Measurements from ENCODE around the gene L1CAM. TPM values are rescaled to one million over a fixed set of nuclear protein-coding genes. Genes with fewer than 3 reads are reported as not detected.

L1CAM gene
- total RNA-seq, 8 experiments from 2014 or later, result 0.87 to 147 (median 96.4) TPM

- Histone ChIP-seq H3K4me1 (replicated peaks in 1 of 2) (peaks cover 25 to 27% of the 10 kb centered on the region in 2 donors), H3K4me3 (no peak overlapping the region), H3K27ac (no peak overlapping the region)
- in situ Hi-C loops (cut with MboI; ENCODE audit: low pct_unique_long_range_greater_than_20kb in 2 of 9, low sequenced_read_pairs in 9 of 9, unreplicated experiment in 9 of 9), result no loop called here
- WGBS, 10 experiments, result 53 to 60% methylated on average over 2 to 3 of the region's 32 CpGs; no CpG with 5 or more reads in 8 of the 10 experiments
- no peak for ATAC-seq (replicated peaks in 6 of 8)
Observed at GRCh38 chrX:153905481-153906095, 19.6 kb upstream of the L1CAM start.

GRCh38 chrX:153903991-153904957 lies 18.3 kb upstream of the L1CAM start, which contains the start of gene AVPR2:
AVPR2 (plus strand) TSS chrX:153904673; CDS start chrX:153905146, 473 bp downstream.
- no peak within 1 kb of the TSS for H3K27ac ChIP-seq
- no CpG with 5 or more reads among the region's 26 CpGs for WGBS, 10 experiments
- no peak within 1 kb of the TSS for H3K4me3 ChIP-seq
- peaks cover 23 to 27% of the 10 kb centered on the region in 2 donors for H3K4me1 ChIP-seq (replicated peaks in 1 of 2)
- no peak for ATAC-seq (replicated peaks in 6 of 8)
- in situ Hi-C loops (cut with MboI; ENCODE audit: low pct_unique_long_range_greater_than_20kb in 2 of 9, low sequenced_read_pairs in 9 of 9, unreplicated experiment in 9 of 9), result no loop called here

GRCh38 chrX:153903238-153903980 lies 17.4 kb upstream of the L1CAM start:
- Histone ChIP-seq H3K27ac (no peak overlapping the region), H3K4me3 (no peak overlapping the region), H3K4me1 (replicated peaks in 1 of 2) (peaks cover 16 to 22% of the 10 kb centered on the region in 2 donors)
- peak in 1 of 8 experiments; percentile 27 for ATAC-seq (replicated peaks in 6 of 8)
- 48 to 80% (median 56%) methylated on average over 1 to 9 of the region's 18 CpGs; no CpG with 5 or more reads in 7 of the 10 experiments for WGBS, 10 experiments
- in situ Hi-C loops (cut with MboI; ENCODE audit: low pct_unique_long_range_greater_than_20kb in 2 of 9, low sequenced_read_pairs in 9 of 9, unreplicated experiment in 9 of 9), result no loop called here

GRCh38 chrX:153902385-153902784 lies 16.4 kb upstream of the L1CAM start:
- no CpG with 5 or more reads among the region's 10 CpGs for WGBS, 10 experiments
- ATAC-seq (replicated peaks in 6 of 8), result no peak
- in situ Hi-C loops (cut with MboI; ENCODE audit: low pct_unique_long_range_greater_than_20kb in 2 of 9, low sequenced_read_pairs in 9 of 9, unreplicated experiment in 9 of 9), result no loop called here
- H3K27ac ChIP-seq, result peak overlapping the region in 1 of 2 donors; percentile 63
- H3K4me3 ChIP-seq, result no peak overlapping the region
- peaks cover 16 to 22% of the 10 kb centered on the region in 2 donors for H3K4me1 ChIP-seq (replicated peaks in 1 of 2)

- ATAC-seq (replicated peaks in 6 of 8), result peak in 5 of 8 experiments; percentile 12 to 27 (median 17)
- 30% methylated on average over 5 of the region's 8 CpGs; no CpG with 5 or more reads in 9 of the 10 experiments for WGBS, 10 experiments
- Histone ChIP-seq H3K27ac (peak overlapping the region; percentile 39 to 63), H3K4me3 (no peak overlapping the region), H3K4me1 (replicated peaks in 1 of 2) (peaks cover 16 to 22% of the 10 kb centered on the region in 2 donors)
- in situ Hi-C loops (cut with MboI; ENCODE audit: low pct_unique_long_range_greater_than_20kb in 2 of 9, low sequenced_read_pairs in 9 of 9, unreplicated experiment in 9 of 9), result no loop called here
Observed at GRCh38 chrX:153901753-153902140, 15.8 kb upstream of the L1CAM start.

- in situ Hi-C loops (cut with MboI; ENCODE audit: low pct_unique_long_range_greater_than_20kb in 2 of 9, low sequenced_read_pairs in 9 of 9, unreplicated experiment in 9 of 9), result no loop called here
- 0 to 40% (median 17%) methylated on average over 1 to 11 of the region's 26 CpGs; no CpG with 5 or more reads in 4 of the 10 experiments for WGBS, 10 experiments
Observed at GRCh38 chrX:153900831-153901752, 15.1 kb upstream of the L1CAM start.

GRCh38 chrX:153897899-153898298 lies 11.9 kb upstream of the L1CAM start:
- Histone ChIP-seq H3K27ac (no peak overlapping the region), H3K4me3 (no peak overlapping the region), H3K4me1 (replicated peaks in 1 of 2) (peaks cover 16 to 22% of the 10 kb centered on the region in 2 donors)
- no peak for ATAC-seq (replicated peaks in 6 of 8)
- in situ Hi-C loops (cut with MboI; ENCODE audit: low pct_unique_long_range_greater_than_20kb in 2 of 9, low sequenced_read_pairs in 9 of 9, unreplicated experiment in 9 of 9), result no loop called here

More at GRCh38 chrX:153900831-153901752, 15.1 kb upstream of the L1CAM start:
- peak overlapping the region; percentile 39 to 63 for H3K27ac ChIP-seq
- H3K4me3 ChIP-seq, result no peak overlapping the region
- peaks cover 16 to 22% of the 10 kb centered on the region in 2 donors for H3K4me1 ChIP-seq (replicated peaks in 1 of 2)
- peak; percentile 86 to 91 (median 88) for ATAC-seq (replicated peaks in 6 of 8)

GRCh38 chrX:153889123-153889522 lies 3.1 kb upstream of the L1CAM start:
- 0 to 100% (median 84%) methylated on average over 1 to 4 of the region's 6 CpGs; no CpG with 5 or more reads in 4 of the 10 experiments for WGBS, 10 experiments
- no peak overlapping the region for H3K27ac ChIP-seq
- no peak for ATAC-seq (replicated peaks in 6 of 8)
- in situ Hi-C loops (cut with MboI; ENCODE audit: low pct_unique_long_range_greater_than_20kb in 2 of 9, low sequenced_read_pairs in 9 of 9, unreplicated experiment in 9 of 9), result no loop called here
- H3K4me1 ChIP-seq (replicated peaks in 1 of 2), result peaks cover 9 to 12% of the 10 kb centered on the region in 2 donors
- no peak overlapping the region for H3K4me3 ChIP-seq

GRCh38 chrX:153888344-153888743 lies 2.4 kb upstream of the L1CAM start:
- peaks cover 14 to 20% of the 10 kb centered on the region in 2 donors for H3K4me1 ChIP-seq (replicated peaks in 1 of 2)
- in situ Hi-C loops (cut with MboI; ENCODE audit: low pct_unique_long_range_greater_than_20kb in 2 of 9, low sequenced_read_pairs in 9 of 9, unreplicated experiment in 9 of 9), result no loop called here
- no peak overlapping the region for H3K4me3 ChIP-seq
- 0 to 100% (median 26%) methylated on average over 1 to 5 of the region's 6 CpGs; no CpG with 5 or more reads in 7 of the 10 experiments for WGBS, 10 experiments
- no peak overlapping the region for H3K27ac ChIP-seq
- no peak for ATAC-seq (replicated peaks in 6 of 8)

- in situ Hi-C loops (cut with MboI; ENCODE audit: low pct_unique_long_range_greater_than_20kb in 2 of 9, low sequenced_read_pairs in 9 of 9, unreplicated experiment in 9 of 9), result no loop called here
- ATAC-seq (replicated peaks in 6 of 8), result no peak
- H3K4me3 ChIP-seq, result no peak overlapping the region
- 100% methylated on average over 2 of the region's 8 CpGs; no CpG with 5 or more reads in 9 of the 10 experiments for WGBS, 10 experiments
- H3K4me1 ChIP-seq (replicated peaks in 1 of 2), result peaks cover 23 to 28% of the 10 kb centered on the region in 2 donors
- H3K27ac ChIP-seq, result no peak overlapping the region
Observed at GRCh38 chrX:153887385-153887784, 1.4 kb upstream of the L1CAM start.

- in situ Hi-C loops (cut with MboI; ENCODE audit: low pct_unique_long_range_greater_than_20kb in 2 of 9, low sequenced_read_pairs in 9 of 9, unreplicated experiment in 9 of 9), result no loop called here
- Histone ChIP-seq H3K4me3 (no peak overlapping the region), H3K4me1 (replicated peaks in 1 of 2) (peaks cover 28 to 33% of the 10 kb centered on the region in 2 donors), H3K27ac (peak overlapping the region in 1 of 2 donors; percentile 91)
- no peak for ATAC-seq (replicated peaks in 6 of 8)
- no CpG with 5 or more reads among the region's 13 CpGs for WGBS, 10 experiments
Observed at GRCh38 chrX:153886915-153887314, 942 bp upstream of the L1CAM start.
